Transverse colon (tissue), 4 donors: ENCODE measurements around the gene IGSF10.

ENCODE experiments used
- POLR2A ChIP-seq: fragments of 450-650 bp; IDR thresholded peaks from one replicate; pipeline ENCODE4 v1.6.1; 2016; ENCODE audit warnings: antibody characterized with exemption, mild to moderate bottlenecking, moderate library complexity
- POLR2AphosphoS5 ChIP-seq, 3 donors: sonication (generic); formaldehyde crosslinking; IDR thresholded peaks; one replicate each; pipeline ENCODE4 v1.6.1; 2016; ENCODE audit warnings: antibody characterized with exemption in 3 of 3
- TF ChIP-seq, protein P1 (sequence below), 5 experiments: fragments of 200-600 bp in 3 of 5; fragments of 450-650 bp in 2 of 5; sonication (generic) in 3 of 5; IDR thresholded peaks; 1 replicate in 2 of 5; 2 replicates in 3 of 5; pipeline ENCODE4 v1.5.1; 2016 to 2017; ENCODE audit warnings: antibody characterized with exemption in 5 of 5, inconsistent platforms in 3 of 5, mild to moderate bottlenecking in 2 of 5, moderate library complexity in 1 of 5

- TF ChIP-seq, protein P1, sequence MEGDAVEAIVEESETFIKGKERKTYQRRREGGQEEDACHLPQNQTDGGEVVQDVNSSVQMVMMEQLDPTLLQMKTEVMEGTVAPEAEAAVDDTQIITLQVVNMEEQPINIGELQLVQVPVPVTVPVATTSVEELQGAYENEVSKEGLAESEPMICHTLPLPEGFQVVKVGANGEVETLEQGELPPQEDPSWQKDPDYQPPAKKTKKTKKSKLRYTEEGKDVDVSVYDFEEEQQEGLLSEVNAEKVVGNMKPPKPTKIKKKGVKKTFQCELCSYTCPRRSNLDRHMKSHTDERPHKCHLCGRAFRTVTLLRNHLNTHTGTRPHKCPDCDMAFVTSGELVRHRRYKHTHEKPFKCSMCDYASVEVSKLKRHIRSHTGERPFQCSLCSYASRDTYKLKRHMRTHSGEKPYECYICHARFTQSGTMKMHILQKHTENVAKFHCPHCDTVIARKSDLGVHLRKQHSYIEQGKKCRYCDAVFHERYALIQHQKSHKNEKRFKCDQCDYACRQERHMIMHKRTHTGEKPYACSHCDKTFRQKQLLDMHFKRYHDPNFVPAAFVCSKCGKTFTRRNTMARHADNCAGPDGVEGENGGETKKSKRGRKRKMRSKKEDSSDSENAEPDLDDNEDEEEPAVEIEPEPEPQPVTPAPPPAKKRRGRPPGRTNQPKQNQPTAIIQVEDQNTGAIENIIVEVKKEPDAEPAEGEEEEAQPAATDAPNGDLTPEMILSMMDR (IDR thresholded peaks at IDR 0.05), result no peak
- TF ChIP-seq POLR2A (no peak), POLR2AphosphoS5 (IDR thresholded peaks at IDR 0.05) (no peak)
Measured at GRCh38 chr3:151483488-151483887, 22.6 kb upstream of the IGSF10 start.
